ENCODE data around the gene SPTBN1. TPM values are rescaled to one million over a fixed set of nuclear protein-coding genes. Genes with fewer than 3 reads are reported as not detected.

The SPTBN1 gene
- total and polyA plus RNA-seq, 2 of the 4 experiments (the other 2 are of a cell fraction) = 49.1 to 241 TPM

- H3K36me3 ChIP-seq (ENCODE audit: control insufficient read depth, insufficient read depth, low read length) = peaks cover 6% of the 10 kb centered on the region; the same call in 1 of the 2 replicates
- H3K56ac ChIP-seq (ENCODE audit: extremely low read depth, insufficient read depth, low read length) = no peak overlapping the region
- no peak overlapping the region for H2BK5ac ChIP-seq (ENCODE audit: low read depth, low read length, poor library complexity, severe bottlenecking)
- ATAC-seq (ENCODE audit: low read depth) = no peak
- no peaks in the 10 kb centered on the region for H3K9me3 ChIP-seq (ENCODE audit: control insufficient read depth, insufficient read depth, low read length)
- H3K79me1 ChIP-seq (ENCODE audit: low read depth in 1 of 2, low read length in 2 of 2) = peaks cover 60 to 89% of the 10 kb centered on the region in 2 experiments
- no peak overlapping the region for H3K4me2 ChIP-seq (ENCODE audit: low read depth, low read length)
- H4K91ac ChIP-seq (ENCODE audit: insufficient read depth, low read depth, low read length) = no peak overlapping the region
- no peak overlapping the region for H2BK120ac ChIP-seq (ENCODE audit: low read depth, low read length)
- H3K14ac ChIP-seq (replicated peaks; ENCODE audit: low read depth, low read length) = no peak overlapping the region
- no peak overlapping the region for H2BK20ac ChIP-seq (ENCODE audit: low read depth, low read length)
- no peak for TF ChIP-seq ELK1 (IDR thresholded peaks at IDR 0.05; ENCODE audit: borderline replicate concordance, low read depth, low read length)
- TF ChIP-seq USF2 (IDR thresholded peaks at IDR 0.05; ENCODE audit: low read depth, low read length) = no peak
- TF ChIP-seq FOS (IDR thresholded peaks at IDR 0.05; ENCODE audit: low read depth, low read length) = no peak
- TF ChIP-seq CHD1 (IDR thresholded peaks at IDR 0.05; ENCODE audit: low read depth, low read length) = no peak
- TF ChIP-seq CTCF (conservative IDR thresholded peaks at IDR 0.05; ENCODE audit: low read depth, low read length) = no peak
- TF ChIP-seq CEBPB (IDR thresholded peaks at IDR 0.05; ENCODE audit: low read depth, low read length) = no peak
- no peak for TF ChIP-seq POLR2A (IDR thresholded peaks at IDR 0.05; ENCODE audit: low read depth, low read length)
- no peak for TF ChIP-seq MAZ (IDR thresholded peaks at IDR 0.05; ENCODE audit: borderline replicate concordance, low read depth, low read length)
- TF ChIP-seq NFE2L2 (IDR thresholded peaks at IDR 0.05; ENCODE audit: low read depth, low read length) = no peak
- no peak for TF ChIP-seq MAFK (IDR thresholded peaks at IDR 0.05; ENCODE audit: low read depth, low read length)
- TF ChIP-seq BHLHE40 (IDR thresholded peaks at IDR 0.05; ENCODE audit: low read depth, low read length) = no peak
- no peak for TF ChIP-seq SMC3 (IDR thresholded peaks at IDR 0.05; ENCODE audit: low read depth, low read length)
- intact Hi-C loops (cut with micrococcal nuclease) = no loop called here
- no peak overlapping the region for H3K18ac ChIP-seq (ENCODE audit: low read depth, low read length)
- in situ Hi-C loops (cut with MboI; ENCODE audit: low sequenced_read_pairs) = no loop called here
- no peak overlapping the region for H3K4me3 ChIP-seq (ENCODE audit: insufficient read depth, low read depth, low read length)
- H3K27me3 ChIP-seq (ENCODE audit: control insufficient read depth, insufficient read depth, low read length) = no peaks in the 10 kb centered on the region
- H3K4ac ChIP-seq (ENCODE audit: low read depth, low read length) = no peak overlapping the region
- dilution Hi-C loops (cut with HindIII; ENCODE audit: low sequenced_read_pairs, unreplicated experiment) = no loop called here
- H3K9ac ChIP-seq (ENCODE audit: low read depth, low read length) = no peak overlapping the region
- ChIA-PET POLR2A (ENCODE audit: unreplicated experiment) (no interaction called here), CTCF (no interaction called here)
- no peak for DNase-seq
- H2BK15ac ChIP-seq (ENCODE audit: low read depth, low read length) = no peak overlapping the region
- no peak overlapping the region for H2AFZ ChIP-seq (replicated peaks; ENCODE audit: low read length, poor library complexity)
- no TSS peak for BruUV-seq (replicated peaks)
- H3K4me1 ChIP-seq (ENCODE audit: control insufficient read depth, insufficient read depth, low read length) = peaks cover 13% of the 10 kb centered on the region
- H4K8ac ChIP-seq (ENCODE audit: low read depth in 2 of 2, low read length in 2 of 2) = no peak overlapping the region
- H2AK5ac ChIP-seq (ENCODE audit: low read depth, low read length) = no peak overlapping the region
- no peak overlapping the region for H3K27ac ChIP-seq (ENCODE audit: insufficient read depth, low read length)
- no peak overlapping the region for H4K5ac ChIP-seq (ENCODE audit: low read depth, low read length)
- peaks cover 38% of the 10 kb centered on the region for H3K9me1 ChIP-seq (ENCODE audit: insufficient read depth, low read length)
- H2AK9ac ChIP-seq (replicated peaks; ENCODE audit: low read depth, low read length, poor library complexity) = no peak overlapping the region
- H3K23ac ChIP-seq (ENCODE audit: low read depth, low read length) = no peak overlapping the region
- WGBS, 2 experiments (ENCODE audit: extremely low coverage in 2 of 2, insufficient read length in 1 of 2) = 94% methylated on average over 2 of the region's 3 CpGs; no CpG with 5 or more reads in 1 of the 2 experiments
- peaks cover 66% of the 10 kb centered on the region; the same call in 1 of the 2 replicates for H4K20me1 ChIP-seq (ENCODE audit: insufficient read depth, low read length)
These were observed 152.1 kb downstream of the SPTBN1 start for GRCh38 chr2:54608224-54608623.

All from IMR-90 (cell line).